GM10847 (cell line): ENCODE measurements around the gene DAZ4.
"Not testable (repeated sequence)": the region's sequence is repeated elsewhere in the genome, so short reads cannot be mapped to it uniquely, and the experiment has no call there.

Experiments
- POLR2A ChIP-seq: IDR thresholded peaks from 2 replicates; pipeline ENCODE4 v1.6.1; 2011; ENCODE audit not compliant: insufficient read length; ENCODE audit errors: extremely low read depth

Gene DAZ4, protein sequence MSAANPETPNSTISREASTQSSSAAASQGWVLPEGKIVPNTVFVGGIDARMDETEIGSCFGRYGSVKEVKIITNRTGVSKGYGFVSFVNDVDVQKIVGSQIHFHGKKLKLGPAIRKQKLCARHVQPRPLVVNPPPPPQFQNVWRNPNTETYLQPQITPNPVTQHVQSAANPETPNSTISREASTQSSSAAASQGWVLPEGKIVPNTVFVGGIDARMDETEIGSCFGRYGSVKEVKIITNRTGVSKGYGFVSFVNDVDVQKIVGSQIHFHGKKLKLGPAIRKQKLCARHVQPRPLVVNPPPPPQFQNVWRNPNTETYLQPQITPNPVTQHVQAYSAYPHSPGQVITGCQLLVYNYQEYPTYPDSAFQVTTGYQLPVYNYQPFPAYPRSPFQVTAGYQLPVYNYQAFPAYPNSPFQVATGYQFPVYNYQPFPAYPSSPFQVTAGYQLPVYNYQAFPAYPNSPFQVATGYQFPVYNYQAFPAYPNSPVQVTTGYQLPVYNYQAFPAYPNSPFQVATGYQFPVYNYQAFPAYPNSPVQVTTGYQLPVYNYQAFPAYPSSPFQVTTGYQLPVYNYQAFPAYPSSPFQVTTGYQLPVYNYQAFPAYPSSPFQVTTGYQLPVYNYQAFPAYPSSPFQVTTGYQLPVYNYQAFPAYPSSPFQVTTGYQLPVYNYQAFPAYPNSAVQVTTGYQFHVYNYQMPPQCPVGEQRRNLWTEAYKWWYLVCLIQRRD

DNA sequence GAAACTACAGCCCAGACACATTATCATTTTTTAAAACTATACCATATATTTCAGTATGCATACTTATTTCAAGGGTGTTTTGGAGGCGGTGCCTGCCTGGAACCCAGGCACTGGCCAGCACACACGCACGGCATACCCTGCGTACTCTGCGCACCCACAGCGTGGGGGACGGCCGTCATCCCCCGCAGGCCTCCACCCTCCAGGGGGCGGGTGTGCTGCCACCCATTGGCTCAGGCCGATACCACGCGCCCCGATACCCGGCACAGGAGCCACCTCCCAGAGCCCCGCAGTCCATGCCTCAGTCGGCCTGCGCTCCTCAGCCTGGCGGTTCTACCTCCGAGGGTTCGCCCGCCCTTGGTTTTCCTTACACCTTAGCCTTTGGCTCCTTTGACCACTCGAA is at the start of gene DAZ4:
Gene DAZ4, plus strand, starts transcription at position 301 of the 400 bp plus-strand sequence. CDS start 208 bp downstream, outside the sequence.
- not testable (repeated sequence) for TF ChIP-seq POLR2A

DNA sequence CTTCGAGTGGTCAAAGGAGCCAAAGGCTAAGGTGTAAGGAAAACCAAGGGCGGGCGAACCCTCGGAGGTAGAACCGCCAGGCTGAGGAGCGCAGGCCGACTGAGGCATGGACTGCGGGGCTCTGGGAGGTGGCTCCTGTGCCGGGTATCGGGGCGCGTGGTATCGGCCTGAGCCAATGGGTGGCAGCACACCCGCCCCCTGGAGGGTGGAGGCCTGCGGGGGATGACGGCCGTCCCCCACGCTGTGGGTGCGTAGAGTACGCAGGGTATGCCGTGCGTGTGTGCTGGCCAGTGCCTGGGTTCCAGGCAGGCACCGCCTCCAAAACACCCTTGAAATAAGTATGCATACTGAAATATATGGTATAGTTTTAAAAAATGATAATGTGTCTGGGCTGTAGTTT is 20.4 kb upstream of the DAZ4 start, which contains the start of gene DAZ3:
Gene DAZ3, minus strand, starts transcription at position 101 of the 400 bp plus-strand sequence. CDS start 208 bp downstream, outside the sequence.
- TF ChIP-seq POLR2A: not testable (repeated sequence)
